A549 (cell line): Measurements from ENCODE around the gene ACTG2. TPM values are rescaled to one million over a fixed set of nuclear protein-coding genes. Genes with fewer than 3 reads are reported as not detected.

Experiments
- ATAC-seq, 2 experiments: fragments of 200-7000 bp in 1 of 2; fragments of >200 bp in 1 of 2; cut with Nextera tagmentation in 1 of 2; cut with Tn5 transposase in 1 of 2; 3 replicates each; pipeline versions ENCODE4 v1.8.0 to v1.9.1; 2018 to 2020; ENCODE audit warnings: mild to moderate bottlenecking in 1 of 2, moderate library complexity in 1 of 2
- CTCF ChIA-PET: fragments of 300-600 bp; sonication (Branson Sonifier 250); formaldehyde crosslinking; extraction: SDS; loops from one replicate; lab custom pipeline; 2021; ENCODE audit warnings: antibody characterized with exemption, inconsistent platforms; lab: Yijun Ruan, JAX
- POLR2A ChIA-PET: fragments of 350-600 bp; formaldehyde crosslinking; extraction: SDS; loops from one replicate; lab custom pipeline; 2021; ENCODE audit warnings: antibody characterized with exemption, inconsistent platforms; lab: Yijun Ruan, JAX
- DNase-seq, 2 experiments: peaks; one replicate each; pipeline versions ENCODE4 v3.0.0 to v3.0.0-alpha.2; 2011 to 2016; ENCODE audit warnings: low read depth in 1 of 2, low spot score in 1 of 2
- FAIRE-seq: peaks from 2 replicates; lab custom pipeline; 2011; peaks lifted over from hg19 to GRCh38; lab: Jason Lieb, UNC
- H3K27ac ChIP-seq, 2 experiments: fragments of >200 bp; sonication (Bioruptor Twin); formaldehyde crosslinking; 3 replicates each; pipeline ENCODE4 v1.5.1; 2016 to 2017
- H3K4me1 ChIP-seq: fragments of >200 bp; sonication (Bioruptor Twin); formaldehyde crosslinking; 3 replicates; pipeline ENCODE4 v1.6.1; 2016
- H3K4me2 ChIP-seq: fragments of >200 bp; sonication (Bioruptor Twin); formaldehyde crosslinking; 3 replicates; pipeline ENCODE4 v1.6.1; 2016
- H3K4me3 ChIP-seq: fragments of >200 bp; sonication (Bioruptor Twin); formaldehyde crosslinking; 3 replicates; pipeline ENCODE4 v1.5.1; 2016
- H3K9me3 ChIP-seq: fragments of >200 bp; sonication (Bioruptor Twin); formaldehyde crosslinking; 3 replicates; pipeline ENCODE4 v1.6.1; 2016
- ATOH8 ChIP-seq: fragments of 250-450 bp; sonication (Bioruptor Pico); IDR thresholded peaks from 2 replicates; pipeline ENCODE4 v1.5.0; 2020; ENCODE audit warnings: low read depth, mild to moderate bottlenecking, moderate library complexity
- CBX8 ChIP-seq: fragments of 200-600 bp; sonication (generic); IDR thresholded peaks from 2 replicates; pipeline ENCODE4 v1.6.1; 2016
- CHD2 ChIP-seq: fragments of 150-350 bp; IDR thresholded peaks from 2 replicates; pipeline ENCODE4 v1.6.1; 2014; ENCODE audit warnings: low read length; ENCODE audit not compliant: partially characterized antibody
- CHD4 ChIP-seq: fragments of 200-600 bp; sonication (generic); IDR thresholded peaks from 2 replicates; pipeline ENCODE4 v1.6.1; 2016; ENCODE audit warnings: antibody characterized with exemption, mild to moderate bottlenecking, borderline replicate concordance
- EHF ChIP-seq: fragments of 250-450 bp; sonication (Bioruptor Pico); IDR thresholded peaks from 2 replicates; pipeline ENCODE4 v1.5.0; 2020; ENCODE audit warnings: mild to moderate bottlenecking
- EHMT2 ChIP-seq: fragments of 200-600 bp; sonication (generic); IDR thresholded peaks from 2 replicates; pipeline ENCODE4 v1.6.1; 2016; ENCODE audit warnings: antibody characterized with exemption, low read depth, mild to moderate bottlenecking, moderate library complexity
- EP300 ChIP-seq, 2 experiments: fragments of >200 bp; sonication (Bioruptor Twin); formaldehyde crosslinking; IDR thresholded peaks; 2 replicates in 1 of 2; 3 replicates in 1 of 2; pipeline ENCODE4 v1.6.1; 2016 to 2017
- ESRRA ChIP-seq: fragments of 150-350 bp; IDR thresholded peaks from 2 replicates; pipeline ENCODE4 v1.6.1; 2014; ENCODE audit warnings: mild to moderate bottlenecking, low read length, borderline replicate concordance
- FOXS1 ChIP-seq: fragments of 250-450 bp; sonication (Bioruptor Pico); IDR thresholded peaks from 2 replicates; pipeline ENCODE4 v1.5.0; 2020; ENCODE audit warnings: mild to moderate bottlenecking, moderate library complexity
- HEYL ChIP-seq: fragments of 250-450 bp; sonication (Bioruptor Pico); IDR thresholded peaks from 2 replicates; pipeline ENCODE4 v1.8.0; 2021; ENCODE audit warnings: mild to moderate bottlenecking, moderate library complexity
- JUNB ChIP-seq: fragments of >200 bp; sonication (Bioruptor Twin); formaldehyde crosslinking; IDR thresholded peaks from 2 replicates; pipeline ENCODE4 v1.6.1; 2016
- MAZ ChIP-seq: fragments of 150-350 bp; IDR thresholded peaks from 2 replicates; pipeline ENCODE4 v1.6.1; 2014; ENCODE audit warnings: antibody characterized with exemption, low read depth, low read length, borderline replicate concordance
- MYC ChIP-seq: IDR thresholded peaks from 2 replicates; pipeline ENCODE4 v1.6.1; 2012; ENCODE audit warnings: mild to moderate bottlenecking, inconsistent platforms, low read length, improper control_type of control experiment, borderline replicate concordance
- NPAS2 ChIP-seq: fragments of 250-450 bp; sonication (Bioruptor Pico); IDR thresholded peaks from 2 replicates; pipeline ENCODE4 v1.8.0; 2022; ENCODE audit warnings: mild to moderate bottlenecking, moderate library complexity, borderline replicate concordance
- NR3C1 ChIP-seq: fragments of >200 bp; sonication (Bioruptor Twin); formaldehyde crosslinking; IDR thresholded peaks from 3 replicates; pipeline ENCODE4 v1.6.1; 2017
- PBX3 ChIP-seq: IDR thresholded peaks from 2 replicates; pipeline ENCODE4 v1.6.1; 2012
- POLR2A ChIP-seq: IDR thresholded peaks from 2 replicates; pipeline ENCODE4 v1.6.1; 2012; ENCODE audit warnings: mild to moderate bottlenecking, low read length
- POLR2AphosphoS2 ChIP-seq: conservative IDR thresholded peaks from 2 replicates; pipeline ENCODE4 v1.6.1; 2012; ENCODE audit warnings: low read length, improper control_type of control experiment, inconsistent platforms
- RAD21 ChIP-seq, 2 experiments: fragments of >200 bp in 1 of 2; sonication (Bioruptor Twin) in 1 of 2; formaldehyde crosslinking in 1 of 2; IDR thresholded peaks in 1 of 2; conservative IDR thresholded peaks in 1 of 2; 2 replicates in 1 of 2; 3 replicates in 1 of 2; pipeline ENCODE4 v1.6.1; 2012 to 2018; ENCODE audit warnings: inconsistent platforms in 1 of 2
- RARB ChIP-seq: fragments of 250-450 bp; sonication (Bioruptor Pico); IDR thresholded peaks from 2 replicates; pipeline ENCODE4 v1.8.0; 2021; ENCODE audit warnings: mild to moderate bottlenecking, moderate library complexity
- REST ChIP-seq: fragments of 200-600 bp; sonication (generic); IDR thresholded peaks from 2 replicates; pipeline ENCODE4 v1.6.1; 2016; ENCODE audit warnings: antibody characterized with exemption, mild to moderate bottlenecking, moderate library complexity
- RNF2 ChIP-seq: fragments of 200-600 bp; sonication (generic); IDR thresholded peaks from 2 replicates; pipeline ENCODE4 v1.6.1; 2016; ENCODE audit warnings: low read depth, mild to moderate bottlenecking, antibody characterized with exemption, moderate library complexity, borderline replicate concordance
- SREBF2 ChIP-seq: fragments of 450-650 bp; IDR thresholded peaks from 2 replicates; pipeline ENCODE4 v1.6.1; 2014; ENCODE audit warnings: mild to moderate bottlenecking, moderate library complexity
- TP53 ChIP-seq: fragments of 250-450 bp; sonication (Bioruptor Pico); IDR thresholded peaks from 2 replicates; pipeline ENCODE4 v1.5.0; 2021; ENCODE audit warnings: mild to moderate bottlenecking, moderate library complexity
- USF2 ChIP-seq: fragments of 450-650 bp; IDR thresholded peaks from 2 replicates; pipeline ENCODE4 v1.6.1; 2014; ENCODE audit warnings: antibody characterized with exemption
- ZC3H11A ChIP-seq: fragments of 450-650 bp; IDR thresholded peaks from 2 replicates; pipeline ENCODE4 v1.6.1; 2014; ENCODE audit warnings: antibody characterized with exemption, mild to moderate bottlenecking
- ZFP36 ChIP-seq: fragments of 450-650 bp; IDR thresholded peaks from 2 replicates; pipeline ENCODE4 v1.6.1; 2014; ENCODE audit warnings: borderline replicate concordance; ENCODE audit not compliant: partially characterized antibody
- ZSCAN20 ChIP-seq: fragments of 250-450 bp; sonication (Bioruptor Pico); IDR thresholded peaks from 2 replicates; pipeline ENCODE4 v1.8.0; 2022; ENCODE audit warnings: mild to moderate bottlenecking, moderate library complexity
- WGBS: methylation state at CpG from one replicate; pipeline ENCODE4 v1.1.6; 2017; ENCODE audit errors: missing lambda C conversion rate; 5-methylcytosine and 5-hydroxymethylcytosine counted together
- polyA plus RNA-seq, 4 experiments: library from polyadenylated mRNA; depleted of rRNA in 3 of 4; stranded (reverse); fragments of >200 nt; fragmentation: RNase III in 1 of 4; extraction: RNeasy Plus Mini Kit Qiagen cat#74134 plus additional on column Dnase treatment in 1 of 4; gene quantifications; 2 replicates in 3 of 4; 3 replicates in 1 of 4; pipeline ENCODE4 v1.2.3, GENCODE V29; 2011 to 2017

The ACTG2 gene
- polyA plus RNA-seq, 2 of the 4 experiments (the other 2 are of a cell fraction) = 0.04 to 0.26 TPM

- 91% methylated on average over 2 of the region's 2 CpGs for WGBS
- no peak overlapping the region for H3K4me2 ChIP-seq
- no peak for FAIRE-seq
- H3K9me3 ChIP-seq = no peaks in the 10 kb centered on the region
- POLR2A ChIA-PET = no interaction called here
- DNase-seq = no peak
- H3K4me1 ChIP-seq = no peaks in the 10 kb centered on the region
- ATAC-seq = no peak
- no peak overlapping the region for H3K27ac ChIP-seq
- TF ChIP-seq ZSCAN20 (CRISPR knock-in tag) (no peak), ESRRA (no peak), NR3C1 (no peak), ZFP36 (no peak), EP300 (IDR thresholded peaks at IDR 0.05) (no peak), TP53 (no peak), NPAS2 (CRISPR knock-in tag) (no peak), CHD4 (no peak), SREBF2 (no peak)
- TF ChIP-seq, all 56 proteins: peak for 0
- no peak overlapping the region for H3K4me3 ChIP-seq
- CTCF ChIA-PET = no interaction called here
These were observed 49.9 kb downstream of the ACTG2 start for GRCh38 chr2:73942664-73943063.

- no peaks in the 10 kb centered on the region for H3K9me3 ChIP-seq
These were observed 51.9 kb downstream of the ACTG2 start for GRCh38 chr2:73944714-73945113.

GRCh38 chr2:73946215-73946614, 53.4 kb downstream of the ACTG2 start:
- Histone ChIP-seq H3K9me3 (no peaks in the 10 kb centered on the region), H3K4me2 (no peak overlapping the region), H3K4me3 (no peak overlapping the region), H3K27ac (no peak overlapping the region), H3K4me1 (no peaks in the 10 kb centered on the region)
- FAIRE-seq (no peak), ATAC-seq (no peak), DNase-seq (no peak)
- CTCF ChIA-PET = interaction anchor here (0.9 to 1.1 kb wide), 2 partner anchors 9 to 13 kb away, joined by 4 read pairs; no protein-coding TSS in a partner anchor
- POLR2A ChIA-PET = interaction anchor here (0.5 kb wide), 1 partner anchor 21 kb away, joined by 3 read pairs; no protein-coding TSS in a partner anchor
- 88% methylated on average over 1 of the region's 1 CpG for WGBS
- TF ChIP-seq CBX8 (no peak), JUNB (no peak), NPAS2 (CRISPR knock-in tag) (no peak), RAD21 (conservative IDR thresholded peaks at IDR 0.05 in 1 of 2, IDR thresholded peaks at IDR 0.05 in 1 of 2) (no peak), ZC3H11A (no peak), REST (no peak), CHD2 (no peak), EHMT2 (no peak), ZSCAN20 (CRISPR knock-in tag) (no peak), USF2 (no peak), RARB (CRISPR knock-in tag) (no peak), ATOH8 (CRISPR knock-in tag) (no peak), MYC (no peak), RNF2 (no peak), HEYL (CRISPR knock-in tag) (no peak), NR3C1 (no peak)

More at GRCh38 chr2:73944714-73945113, 51.9 kb downstream of the ACTG2 start:
- ATAC-seq = no peak
- 88% methylated on average over 4 of the region's 4 CpGs for WGBS
- ChIA-PET POLR2A (no interaction called here), CTCF (interaction anchor here (0.6 to 1.4 kb wide), 4 partner anchors 12 to 301 kb away, joined by 3 to 6 read pairs (median 3); partner anchors contain the start of gene DGUOK)
- DNase-seq = no peak
- no peaks in the 10 kb centered on the region for H3K4me1 ChIP-seq
- no peak overlapping the region for H3K4me3 ChIP-seq
- H3K27ac ChIP-seq = no peak overlapping the region
- TF ChIP-seq RNF2 (no peak), EHMT2 (no peak), EHF (no peak), EP300 (IDR thresholded peaks at IDR 0.05) (no peak), SREBF2 (no peak), MAZ (no peak), POLR2AphosphoS2 (no peak), FOXS1 (CRISPR knock-in tag) (no peak), PBX3 (no peak), POLR2A (no peak)
- FAIRE-seq = no peak
- H3K4me2 ChIP-seq = no peak overlapping the region
